SK-N-SH (cell line): Measurements from ENCODE around the gene GAGE10.

Experiments
- CHD2 ChIP-seq: fragments of 150-350 bp; IDR thresholded peaks from 2 replicates; pipeline ENCODE4 v1.6.1; 2018; ENCODE audit warnings: low read length; ENCODE audit not compliant: partially characterized antibody
- CTCF ChIP-seq: fragments of 200-600 bp; sonication (generic); IDR thresholded peaks from 2 replicates; pipeline ENCODE4 v1.6.1; 2017; ENCODE audit warnings: antibody characterized with exemption, mild to moderate bottlenecking, moderate library complexity
- ELF1 ChIP-seq: IDR thresholded peaks from 2 replicates; pipeline ENCODE4 v1.4.0; 2012
- EP300 ChIP-seq, 2 experiments: IDR thresholded peaks; 2 replicates each; pipeline versions ENCODE4 v1.4.0 to v1.6.1; 2012; ENCODE audit warnings: borderline replicate concordance in 1 of 2, low read depth in 1 of 2, low read length in 1 of 2
- FOSL2 ChIP-seq: IDR thresholded peaks from 2 replicates; pipeline ENCODE4 v1.4.0; 2012; ENCODE audit warnings: low read depth, mild to moderate bottlenecking, moderate library complexity, borderline replicate concordance
- GABPA ChIP-seq: IDR thresholded peaks from 2 replicates; pipeline ENCODE4 v1.4.0; 2012; ENCODE audit warnings: low read depth, mild to moderate bottlenecking
- POLR2AphosphoS5 ChIP-seq: IDR thresholded peaks from 2 replicates; pipeline ENCODE4 v1.6.1; 2012; ENCODE audit warnings: low read depth, low read length
- RCOR1 ChIP-seq: fragments of 150-350 bp; IDR thresholded peaks from 2 replicates; pipeline ENCODE4 v1.6.1; 2017; ENCODE audit warnings: antibody characterized with exemption, low read length
- REST ChIP-seq: IDR thresholded peaks from 2 replicates; pipeline ENCODE4 v1.6.1; 2012; ENCODE audit warnings: mild to moderate bottlenecking, low read depth, low read length, moderate library complexity
- TAF1 ChIP-seq: IDR thresholded peaks from 2 replicates; pipeline ENCODE4 v1.6.1; 2012; ENCODE audit warnings: low read depth, mild to moderate bottlenecking, low read length, moderate library complexity, borderline replicate concordance
- TEAD4 ChIP-seq: IDR thresholded peaks from 2 replicates; pipeline ENCODE4 v1.4.0; 2012; ENCODE audit warnings: mild to moderate bottlenecking, borderline replicate concordance; ENCODE audit not compliant: insufficient read depth
- YY1 ChIP-seq: IDR thresholded peaks from 2 replicates; pipeline ENCODE4 v1.4.0; 2012; ENCODE audit warnings: low read depth, mild to moderate bottlenecking

GRCh38 chrX:49277535-49277830 lies 26.0 kb upstream of the GAGE10 start:
- TF ChIP-seq FOSL2 = no peak
- TF ChIP-seq CTCF = no peak
- no peak for TF ChIP-seq REST
- no peak for TF ChIP-seq ELF1
- TF ChIP-seq TAF1 = no peak
- no peak for TF ChIP-seq EP300 (IDR thresholded peaks at IDR 0.05; ENCODE audit: borderline replicate concordance in 1 of 2, low read depth in 1 of 2, low read length in 1 of 2)
- TF ChIP-seq CHD2 = no peak
- TF ChIP-seq TEAD4 = no peak
- no peak for TF ChIP-seq POLR2AphosphoS5
- TF ChIP-seq YY1 = no peak
- TF ChIP-seq GABPA = no peak
- no peak for TF ChIP-seq RCOR1
